Measurements from ENCODE around the gene HHIPL1. TPM values are rescaled to one million over a fixed set of nuclear protein-coding genes. Genes with fewer than 3 reads are reported as not detected.

Gene HHIPL1
- total and polyA plus RNA-seq, 2 of the 8 experiments (the other 6 are each of a cell fraction or from before 2014, with no cell fraction given): 1.5 to 2.6 TPM

DNA sequence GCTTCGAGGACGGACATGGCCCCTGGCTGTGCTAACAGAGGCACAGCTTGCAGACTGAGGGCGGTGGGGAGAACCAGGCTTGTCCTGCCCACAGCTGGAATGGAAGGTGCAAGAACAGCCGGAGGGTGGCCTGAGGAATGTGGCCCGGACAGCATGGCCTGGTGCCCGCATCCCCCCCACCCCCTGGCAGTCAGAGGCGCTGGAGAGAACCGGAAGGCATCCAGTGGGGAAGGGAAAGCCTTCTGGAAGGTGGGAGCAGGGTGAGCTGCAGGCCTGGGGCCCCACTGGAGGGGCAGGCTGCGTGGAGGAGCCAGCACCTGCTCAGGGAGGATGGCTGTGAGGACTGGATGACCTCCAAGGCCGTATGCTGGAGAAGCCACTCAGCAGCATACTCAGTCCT is 31.0 kb downstream of the HHIPL1 start:
- WGBS, 2 experiments (ENCODE audit: extremely low coverage in 1 of 2, insufficient coverage in 1 of 2, insufficient read length in 1 of 2, insufficient replicate concordance in 2 of 2, low coverage in 1 of 2, low lambda C conversion rate in 2 of 2, missing lambda C conversion rate in 1 of 2): 81% methylated on average over 10 of the region's 10 CpGs; no CpG with 5 or more reads in 1 of the 2 experiments
- Histone ChIP-seq H2AFZ (ENCODE audit: low read length) (no peak overlapping the region), H2BK5ac (ENCODE audit: low read depth, low read length) (no peak overlapping the region), H3K4me1 (replicated peaks in 1 of 4; ENCODE audit: control insufficient read depth in 3 of 4, insufficient read depth in 4 of 4, low read length in 3 of 4) (peaks cover 13 to 23% (median 20%) of the 10 kb centered on the region in 4 experiments), H3K27me3 (replicated peaks in 1 of 4; ENCODE audit: control insufficient read depth in 3 of 4, extremely low read depth in 1 of 4, insufficient read depth in 3 of 4, low read length in 3 of 4) (no peaks in the 10 kb centered on the region), H3K23me2 (ENCODE audit: low read depth, low read length) (no peaks in the 10 kb centered on the region), H2AK5ac (ENCODE audit: low read depth, low read length) (peak overlapping the region; percentile 65; the same call in 1 of the 2 replicates), H3K79me1 (ENCODE audit: low read depth, low read length) (no peaks in the 10 kb centered on the region), H3K23ac (ENCODE audit: insufficient read length) (no peak overlapping the region), H3K4me2 (ENCODE audit: insufficient read depth in 1 of 2, low read depth in 2 of 2, low read length in 2 of 2) (no peak overlapping the region), H3K36me3 (ENCODE audit: control insufficient read depth in 2 of 4, insufficient read depth in 4 of 4, low read length in 3 of 4) (no peaks in the 10 kb centered on the region), H3K4ac (replicated peaks; ENCODE audit: insufficient read length, low read depth, low read length) (no peak overlapping the region), H4K91ac (replicated peaks; ENCODE audit: insufficient read length, low read length) (peak overlapping the region; percentile 17), H4K5ac (ENCODE audit: insufficient read length, low read depth, low read length) (no peak overlapping the region), H2BK12ac (ENCODE audit: low read depth, low read length) (peak overlapping the region; percentile 39; the same call in 1 of the 2 replicates), H3K9me3 (ENCODE audit: insufficient read depth in 2 of 2, low read depth in 1 of 2, low read length in 1 of 2) (peaks cover 6 to 10% of the 10 kb centered on the region in 2 experiments; a peak in 3 of 4 replicates), H3K27ac (ENCODE audit: low read depth, low read length) (no peak overlapping the region), H4K20me1 (replicated peaks in 1 of 2; ENCODE audit: control insufficient read depth in 1 of 2, insufficient read depth in 2 of 2, low read length in 2 of 2) (no peaks in the 10 kb centered on the region), H2BK20ac (ENCODE audit: low read length) (no peak overlapping the region), H3K4me3 (ENCODE audit: extremely low read depth in 1 of 4, insufficient read depth in 2 of 4, low read depth in 3 of 4, low read length in 4 of 4) (no peak overlapping the region), H3K18ac (ENCODE audit: extremely low read depth, low read length) (peak overlapping the region; percentile 19; the same call in 1 of the 2 replicates), H4K8ac (ENCODE audit: extremely low read depth, insufficient read depth, low read length) (peak overlapping the region; percentile 58), H3K9ac (replicated peaks in 1 of 4; ENCODE audit: extremely low read depth in 1 of 4, low read depth in 3 of 4, low read length in 3 of 4) (no peak overlapping the region), H2BK120ac (replicated peaks; ENCODE audit: low read depth, low read length) (no peak overlapping the region), H3K79me2 (ENCODE audit: control insufficient read depth in 1 of 2, insufficient read depth in 2 of 2, low read length in 2 of 2) (no peaks in the 10 kb centered on the region), H3K14ac (ENCODE audit: insufficient read length) (no peak overlapping the region), H2BK15ac (ENCODE audit: low read length) (no peak overlapping the region), H3K56ac (replicated peaks; ENCODE audit: insufficient read length, low read depth, low read length) (no peak overlapping the region)
- ChIA-PET CTCF (ENCODE audit: partially characterized antibody) (interaction anchor here (0.6 to 2.3 kb wide), 6 partner anchors 9 to 408 kb away, joined by 3 to 6 read pairs (median 3); no protein-coding TSS in a partner anchor), POLR2A (ENCODE audit: partially characterized antibody) (interaction anchor here (0.9 kb wide), 1 partner anchor 10 kb away, joined by 3 read pairs; no protein-coding TSS in a partner anchor)
- FAIRE-seq (no peak), DNase-seq (ENCODE audit: low read depth in 1 of 2, low spot score in 2 of 2) (no peak)
- TF ChIP-seq, protein P1, sequence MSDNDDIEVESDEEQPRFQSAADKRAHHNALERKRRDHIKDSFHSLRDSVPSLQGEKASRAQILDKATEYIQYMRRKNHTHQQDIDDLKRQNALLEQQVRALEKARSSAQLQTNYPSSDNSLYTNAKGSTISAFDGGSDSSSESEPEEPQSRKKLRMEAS (IDR thresholded peaks at IDR 0.05): no peak
- TF ChIP-seq EZH2 (IDR thresholded peaks at IDR 0.05; ENCODE audit: low read depth, low read length, severe bottlenecking) (no peak), BRCA1 (IDR thresholded peaks at IDR 0.05; ENCODE audit: low read depth, low read length) (no peak), CTBP2 (IDR thresholded peaks at IDR 0.05; ENCODE audit: borderline replicate concordance, insufficient read depth, insufficient read length, low read length) (no peak), ASH2L (IDR thresholded peaks at IDR 0.05; ENCODE audit: low read length) (no peak), KDM4A (IDR thresholded peaks at IDR 0.05; ENCODE audit: low read depth, low read length, severe bottlenecking) (no peak), JUND (IDR thresholded peaks at IDR 0.05; ENCODE audit: low read length) (no peak), HDAC2 (IDR thresholded peaks at IDR 0.05; ENCODE audit: borderline replicate concordance in 1 of 2, low read depth in 2 of 2, low read length in 2 of 2) (no peak), RFX5 (IDR thresholded peaks at IDR 0.05; ENCODE audit: borderline replicate concordance, low read depth, low read length) (no peak), SUZ12 (IDR thresholded peaks at IDR 0.05; ENCODE audit: low read length) (no peak), CHD1 (IDR thresholded peaks at IDR 0.05; ENCODE audit: low read depth, low read length) (no peak)
- TF ChIP-seq, protein P2, sequence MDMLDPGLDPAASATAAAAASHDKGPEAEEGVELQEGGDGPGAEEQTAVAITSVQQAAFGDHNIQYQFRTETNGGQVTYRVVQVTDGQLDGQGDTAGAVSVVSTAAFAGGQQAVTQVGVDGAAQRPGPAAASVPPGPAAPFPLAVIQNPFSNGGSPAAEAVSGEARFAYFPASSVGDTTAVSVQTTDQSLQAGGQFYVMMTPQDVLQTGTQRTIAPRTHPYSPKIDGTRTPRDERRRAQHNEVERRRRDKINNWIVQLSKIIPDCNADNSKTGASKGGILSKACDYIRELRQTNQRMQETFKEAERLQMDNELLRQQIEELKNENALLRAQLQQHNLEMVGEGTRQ (IDR thresholded peaks at IDR 0.05; ENCODE audit: low read length): no peak

All from H1 (cell line).